GM12878 (cell line): ENCODE measurements around the gene DMPK. TPM values are rescaled to one million over a fixed set of nuclear protein-coding genes. Genes with fewer than 3 reads are reported as not detected.

ENCODE experiments used
- ATAC-seq: fragments of 200-7000 bp; cut with Tn5 transposase; 3 replicates; pipeline ENCODE4 v1.9.1; 2020; ENCODE audit warnings: mild to moderate bottlenecking, moderate library complexity
- BruUV-seq: library from RNA; stranded (reverse); fragments of 400-500 nt; replicated peaks from 2 replicates; lab custom pipeline; 2021; lab: Mats Ljungman, UMichigan
- CTCF ChIA-PET: fragments of 300-600 bp; sonication (Branson Sonifier 250); formaldehyde crosslinking; extraction: SDS; loops from one replicate; lab custom pipeline; 2021; ENCODE audit warnings: inconsistent platforms; lab: Yijun Ruan, JAX
- POLR2A ChIA-PET: fragments of 350-600 bp; formaldehyde crosslinking; extraction: SDS; loops from one replicate; lab custom pipeline; 2021; ENCODE audit warnings: inconsistent platforms; lab: Charles Lee
- RAD21 ChIA-PET: fragments of 300-600 bp; sonication (Branson Sonifier 250); formaldehyde crosslinking; loops from one replicate; lab custom pipeline; 2023; ENCODE audit warnings: antibody characterized with exemption; ENCODE audit not compliant: unreplicated experiment; lab: Charles Lee
- SMC1A ChIA-PET: fragments of 300-600 bp; sonication (Branson Sonifier 250); formaldehyde crosslinking; loops from one replicate; lab custom pipeline; 2023; ENCODE audit not compliant: unreplicated experiment, uncharacterized antibody; lab: Charles Lee
- DNase-seq: peaks from one replicate; pipeline ENCODE4 v3.0.0-alpha.2; 2011; ENCODE audit warnings: low read depth, low spot score
- FAIRE-seq: peaks from 3 replicates; lab custom pipeline; 2011; peaks lifted over from hg19 to GRCh38; lab: Jason Lieb, UNC
- H2AFZ ChIP-seq: 2 replicates; pipeline ENCODE4 v1.6.0; 2011; ENCODE audit warnings: low read depth, low read length, control low read depth; ENCODE audit not compliant: control insufficient read depth
- H3K27ac ChIP-seq: 2 replicates; pipeline ENCODE4 v1.5.1; 2011; ENCODE audit warnings: control low read depth; ENCODE audit not compliant: control insufficient read depth, insufficient read depth
- H3K27me3 ChIP-seq, 2 experiments: replicated peaks in 1 of 2; 2 replicates each; pipeline versions ENCODE4 v1.6.0 to v1.6.1; 2011; ENCODE audit warnings: low read length in 1 of 2; ENCODE audit not compliant: control insufficient read depth in 2 of 2, insufficient read depth in 2 of 2
- H3K36me3 ChIP-seq, 2 experiments: 2 replicates each; pipeline ENCODE4 v1.5.1; 2011; ENCODE audit warnings: low read length in 1 of 2; ENCODE audit not compliant: control insufficient read depth in 2 of 2, insufficient read depth in 2 of 2
- H3K4me1 ChIP-seq: 2 replicates; pipeline ENCODE4 v1.6.1; 2011; ENCODE audit warnings: mild to moderate bottlenecking, low read length, moderate library complexity, mixed read lengths; ENCODE audit not compliant: control insufficient read depth, insufficient read depth
- H3K4me2 ChIP-seq: 2 replicates; pipeline ENCODE4 v1.6.0; 2011; ENCODE audit warnings: control low read depth; ENCODE audit not compliant: control insufficient read depth, insufficient read depth
- H3K4me3 ChIP-seq: fragments of 200-600 bp; sonication (generic); 2 replicates; pipeline ENCODE4 v1.5.1; 2016
- H3K79me2 ChIP-seq: 2 replicates; pipeline ENCODE4 v1.6.0; 2011; ENCODE audit warnings: low read length; ENCODE audit not compliant: control insufficient read depth, insufficient read depth
- H3K9ac ChIP-seq: 2 replicates; pipeline ENCODE4 v1.8.0; 2011; ENCODE audit warnings: low read length, control low read depth, mixed read lengths; ENCODE audit not compliant: control insufficient read depth, insufficient read depth
- H3K9me3 ChIP-seq: replicated peaks from 3 replicates; pipeline ENCODE4 v1.5.1; 2011; ENCODE audit warnings: mild to moderate bottlenecking, low read length; ENCODE audit not compliant: control insufficient read depth, insufficient read depth
- H4K20me1 ChIP-seq: 2 replicates; pipeline ENCODE4 v1.6.0; 2011; ENCODE audit not compliant: control insufficient read depth, insufficient read depth
- BHLHE40 ChIP-seq, 2 experiments: fragments of 450-650 bp in 1 of 2; IDR thresholded peaks; 2 replicates each; pipeline ENCODE4 v1.6.1; 2011 to 2017; ENCODE audit warnings: low read depth in 2 of 2, borderline replicate concordance in 1 of 2, improper control_type of control experiment in 1 of 2, low read length in 1 of 2, mild to moderate bottlenecking in 1 of 2
- CHD1 ChIP-seq: IDR thresholded peaks from 2 replicates; pipeline ENCODE4 v1.6.1; 2012; ENCODE audit warnings: low read depth, low read length, improper control_type of control experiment
- CHD4 ChIP-seq: fragments of 200-600 bp; sonication (generic); IDR thresholded peaks from 2 replicates; pipeline ENCODE4 v1.6.1; 2016; ENCODE audit warnings: mild to moderate bottlenecking
- CREB1 ChIP-seq: IDR thresholded peaks from 2 replicates; pipeline ENCODE4 v1.6.1; 2012; ENCODE audit warnings: low read depth, mild to moderate bottlenecking, inconsistent platforms
- DPF2 ChIP-seq: fragments of 450-650 bp; IDR thresholded peaks from 2 replicates; pipeline ENCODE4 v1.6.1; 2017; ENCODE audit warnings: mild to moderate bottlenecking
- EGR1 ChIP-seq, 2 experiments: IDR thresholded peaks; 1 replicate in 1 of 2; 2 replicates in 1 of 2; pipeline ENCODE4 v1.6.1; 2011 to 2012; ENCODE audit warnings: low read depth in 2 of 2, low read length in 2 of 2, borderline replicate concordance in 1 of 2, mild to moderate bottlenecking in 1 of 2, moderate library complexity in 1 of 2
- ESRRA ChIP-seq: IDR thresholded peaks from 2 replicates; pipeline ENCODE4 v1.6.1; 2012; ENCODE audit warnings: mild to moderate bottlenecking, low read length, improper control_type of control experiment
- IKZF1 ChIP-seq: fragments of 450-650 bp; conservative IDR thresholded peaks from 2 replicates; pipeline ENCODE4 v1.6.1; 2017; ENCODE audit warnings: antibody characterized with exemption, mild to moderate bottlenecking
- LARP7 ChIP-seq: fragments of 450-650 bp; IDR thresholded peaks from 2 replicates; pipeline ENCODE4 v1.6.1; 2017; ENCODE audit warnings: mild to moderate bottlenecking
- NFYB ChIP-seq: IDR thresholded peaks from 2 replicates; pipeline ENCODE4 v1.6.1; 2011; ENCODE audit warnings: low read depth, mild to moderate bottlenecking, low read length, improper control_type of control experiment, moderate library complexity; ENCODE audit not compliant: insufficient read depth
- POLR2A ChIP-seq: IDR thresholded peaks from 2 replicates; pipeline ENCODE4 v1.6.1; 2011; ENCODE audit warnings: low read depth, mild to moderate bottlenecking, low read length
- RFX5 ChIP-seq: IDR thresholded peaks from 2 replicates; pipeline ENCODE4 v1.6.1; 2011; ENCODE audit warnings: low read depth, low read length, improper control_type of control experiment
- SMARCA5 ChIP-seq: fragments of 450-650 bp; IDR thresholded peaks from 2 replicates; pipeline ENCODE4 v1.6.1; 2017; ENCODE audit warnings: mild to moderate bottlenecking
- SMC3 ChIP-seq: IDR thresholded peaks from 2 replicates; pipeline ENCODE4 v1.6.1; 2011; ENCODE audit warnings: low read length, improper control_type of control experiment, borderline replicate concordance
- SRF ChIP-seq, 2 experiments: IDR thresholded peaks; 2 replicates each; pipeline ENCODE4 v1.6.1; 2011; ENCODE audit warnings: low read depth in 2 of 2, low read length in 2 of 2, mild to moderate bottlenecking in 1 of 2, moderate library complexity in 1 of 2
- YY1 ChIP-seq: IDR thresholded peaks from 2 replicates; pipeline ENCODE4 v1.6.1; 2011; ENCODE audit warnings: low read depth, mild to moderate bottlenecking, low read length
- ZNF207 ChIP-seq: fragments of 450-650 bp; IDR thresholded peaks from 2 replicates; pipeline ENCODE4 v1.6.1; 2014; ENCODE audit warnings: antibody characterized with exemption, mild to moderate bottlenecking, borderline replicate concordance
- ZSCAN29 ChIP-seq: fragments of 450-650 bp; IDR thresholded peaks from 2 replicates; pipeline ENCODE4 v1.6.1; 2017; ENCODE audit warnings: mild to moderate bottlenecking, moderate library complexity
- WGBS: methylation state at CpG from one replicate; pipeline ENCODE4 v1.1.6; 2016; ENCODE audit warnings: low lambda C conversion rate; ENCODE audit not compliant: insufficient replicate concordance, insufficient coverage; ENCODE audit errors: missing lambda C conversion rate; 5-methylcytosine and 5-hydroxymethylcytosine counted together
- in situ Hi-C: fragments of 300-500 bp; cut with MboI; formaldehyde crosslinking; loops from 9 replicates; pipeline ENCODE4 v1.14.3; 2018; ENCODE audit warnings: mixed read lengths
- intact Hi-C: fragments of 100-400 bp; cut with micrococcal nuclease; formaldehyde crosslinking; loops from one replicate; pipeline ENCODE4 v1.14.2; 2022; ENCODE audit not compliant: unreplicated experiment
- polyA plus RNA-seq, 11 experiments: library from polyadenylated mRNA; depleted of rRNA in 4 of 11; unstranded in 6 of 11; stranded (reverse) in 5 of 11; fragments of >200 nt; fragmentation: Nextera tagmentation in 4 of 11; fragmentation: Illumina TruSeq in 1 of 11; extraction: Ambion mirVana in 4 of 11; extraction: Trizol in 1 of 11; gene quantifications; 1 replicate in 1 of 11; 2 replicates in 10 of 11; pipeline versions ENCODE4 v1.2.1 to v1.2.3, GENCODE V29; 2011 to 2016; ENCODE audit warnings: inconsistent platforms in 2 of 11, missing spikeins in 2 of 11, low read depth in 1 of 11
- total RNA-seq, 4 experiments: library from RNA; depleted of rRNA in 3 of 4; stranded (reverse); fragments of >200 nt in 3 of 4; fragmentation: Illumina TruSeq in 1 of 4; extraction: Trizol in 1 of 4; gene quantifications; 2 replicates each; pipeline versions ENCODE4 v1.2.1 to v1.2.3, GENCODE V29; 2013 to 2021
- TF ChIP-seq, protein P1 (sequence below): fragments of 450-650 bp; IDR thresholded peaks from 2 replicates; pipeline ENCODE4 v1.6.1; 2017; ENCODE audit warnings: mild to moderate bottlenecking, moderate library complexity

The DMPK gene
- total and polyA plus RNA-seq, 10 of the 15 experiments (the other 5 are each of a cell fraction or from before 2014, with no cell fraction given): 0.60 to 33.6 (median 5.2) TPM

DNA sequence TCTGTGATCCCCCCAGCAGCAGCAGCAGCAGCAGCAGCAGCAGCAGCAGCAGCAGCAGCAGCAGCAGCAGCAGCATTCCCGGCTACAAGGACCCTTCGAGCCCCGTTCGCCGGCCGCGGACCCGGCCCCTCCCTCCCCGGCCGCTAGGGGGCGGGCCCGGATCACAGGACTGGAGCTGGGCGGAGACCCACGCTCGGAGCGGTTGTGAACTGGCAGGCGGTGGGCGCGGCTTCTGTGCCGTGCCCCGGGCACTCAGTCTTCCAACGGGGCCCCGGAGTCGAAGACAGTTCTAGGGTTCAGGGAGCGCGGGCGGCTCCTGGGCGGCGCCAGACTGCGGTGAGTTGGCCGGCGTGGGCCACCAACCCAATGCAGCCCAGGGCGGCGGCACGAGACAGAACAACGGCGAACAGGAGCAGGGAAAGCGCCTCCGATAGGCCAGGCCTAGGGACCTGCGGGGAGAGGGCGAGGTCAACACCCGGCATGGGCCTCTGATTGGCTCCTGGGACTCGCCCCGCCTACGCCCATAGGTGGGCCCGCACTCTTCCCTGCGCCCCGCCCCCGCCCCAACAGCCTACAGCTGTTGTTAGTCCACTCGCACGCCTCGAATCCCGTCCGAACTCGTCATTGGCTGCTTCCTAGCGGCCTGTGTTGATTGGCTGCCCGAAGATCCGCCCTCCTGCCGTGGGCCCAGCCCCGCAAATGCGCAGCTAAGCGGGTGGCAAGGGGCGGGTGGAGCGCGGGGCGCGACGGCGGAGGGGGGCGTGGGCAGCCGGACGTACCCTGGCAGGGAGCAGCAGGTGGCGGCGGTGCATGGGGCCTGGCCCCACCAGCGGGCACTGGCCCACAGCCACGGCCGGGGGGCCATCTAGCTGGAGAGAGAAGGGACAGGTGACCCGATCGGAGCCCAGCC, 11.8 kb downstream of the DMPK start:
- in situ Hi-C loops (no loop called here), intact Hi-C loops (loop anchor here (2.0 kb wide), 1 partner anchor 28 kb away; no protein-coding TSS in a partner anchor)
- no TSS peak for BruUV-seq
- FAIRE-seq (peak; percentile 98), DNase-seq (peak; percentile 76), ATAC-seq (peak; percentile 82)
- ChIA-PET RAD21 (interaction anchor here (0.5 to 3.6 kb wide), 21 partner anchors 9 to 732 kb away, joined by 3 to 63 read pairs (median 5); partner anchors contain the start of genes DMWD, FBXO46, FOXA3 and IRF2BP1), SMC1A (interaction anchor here (0.9 to 3.2 kb wide), 6 partner anchors 9 to 92 kb away, joined by 3 to 24 read pairs (median 6); partner anchors contain the start of genes DMWD and SYMPK), CTCF (interaction anchor here (0.6 to 4.5 kb wide), 25 partner anchors 9 to 331 kb away, joined by 3 to 110 read pairs (median 6); partner anchors contain the start of genes CCDC61, DMWD, FBXO46 and FOXA3), POLR2A (interaction anchor here (0.6 to 3.3 kb wide), 20 partner anchors 9 to 594 kb away, joined by 3 to 28 read pairs (median 9); partner anchors contain the start of genes DMWD, FBXO46, IRF2BP1 and QPCTL)
- Histone ChIP-seq H3K27ac (peak overlapping the region; percentile 67; the same call in 1 of the 2 replicates), H3K4me3 (peak overlapping the region; percentile 78), H3K4me2 (peak overlapping the region; percentile 98), H3K9ac (peak overlapping the region; percentile 61; the same call in 1 of the 2 replicates), H3K4me1 (peaks cover 4% of the 10 kb centered on the region), H4K20me1 (no peaks in the 10 kb centered on the region), H3K27me3 (no peaks in the 10 kb centered on the region), H3K79me2 (no peaks in the 10 kb centered on the region; the same call in 1 of the 2 replicates), H3K9me3 (no peaks in the 10 kb centered on the region), H2AFZ (peak overlapping the region; percentile 78), H3K36me3 (no peaks in the 10 kb centered on the region)
- 3% methylated on average over 53 of the region's 79 CpGs for WGBS
- TF ChIP-seq RFX5 (peak; percentile 52), CHD1 (no peak), CREB1 (peak; percentile 70), LARP7 (peak; percentile 50), ZSCAN29 (no peak), BHLHE40 (IDR thresholded peaks at IDR 0.05; ENCODE audit: borderline replicate concordance in 1 of 2, low read depth in 2 of 2, low read length in 1 of 2) (peak; percentile 78 to 95; a peak in 3 of 4 replicates), DPF2 (0 out of 2 replicates have a peak, but pooled peaks have one; percentile 43), SMARCA5 (peak; percentile 64; the same call in 1 of the 2 replicates), ZNF207 (peak; percentile 14; the same call in 1 of the 2 replicates), YY1 (peak; percentile 22; the same call in 1 of the 2 replicates), CHD4 (no peak), SRF (IDR thresholded peaks at IDR 0.05; ENCODE audit: low read depth in 2 of 2, low read length in 2 of 2) (peak in 1 of 2 experiments; percentile 55; a peak in 2 of 4 replicates), ESRRA (no peak), EGR1 (IDR thresholded peaks at IDR 0.05; ENCODE audit: borderline replicate concordance in 1 of 2, low read depth in 2 of 2, low read length in 2 of 2) (peak in 1 of 2 experiments; percentile 77; a peak in 2 of 3 replicates), POLR2A (peak; percentile 65; the same call in 1 of the 2 replicates), SMC3 (peak; percentile 39; the same call in 1 of the 2 replicates), IKZF1 (peak; percentile 59), NFYB (peak; percentile 95)
- TF ChIP-seq, protein P1, sequence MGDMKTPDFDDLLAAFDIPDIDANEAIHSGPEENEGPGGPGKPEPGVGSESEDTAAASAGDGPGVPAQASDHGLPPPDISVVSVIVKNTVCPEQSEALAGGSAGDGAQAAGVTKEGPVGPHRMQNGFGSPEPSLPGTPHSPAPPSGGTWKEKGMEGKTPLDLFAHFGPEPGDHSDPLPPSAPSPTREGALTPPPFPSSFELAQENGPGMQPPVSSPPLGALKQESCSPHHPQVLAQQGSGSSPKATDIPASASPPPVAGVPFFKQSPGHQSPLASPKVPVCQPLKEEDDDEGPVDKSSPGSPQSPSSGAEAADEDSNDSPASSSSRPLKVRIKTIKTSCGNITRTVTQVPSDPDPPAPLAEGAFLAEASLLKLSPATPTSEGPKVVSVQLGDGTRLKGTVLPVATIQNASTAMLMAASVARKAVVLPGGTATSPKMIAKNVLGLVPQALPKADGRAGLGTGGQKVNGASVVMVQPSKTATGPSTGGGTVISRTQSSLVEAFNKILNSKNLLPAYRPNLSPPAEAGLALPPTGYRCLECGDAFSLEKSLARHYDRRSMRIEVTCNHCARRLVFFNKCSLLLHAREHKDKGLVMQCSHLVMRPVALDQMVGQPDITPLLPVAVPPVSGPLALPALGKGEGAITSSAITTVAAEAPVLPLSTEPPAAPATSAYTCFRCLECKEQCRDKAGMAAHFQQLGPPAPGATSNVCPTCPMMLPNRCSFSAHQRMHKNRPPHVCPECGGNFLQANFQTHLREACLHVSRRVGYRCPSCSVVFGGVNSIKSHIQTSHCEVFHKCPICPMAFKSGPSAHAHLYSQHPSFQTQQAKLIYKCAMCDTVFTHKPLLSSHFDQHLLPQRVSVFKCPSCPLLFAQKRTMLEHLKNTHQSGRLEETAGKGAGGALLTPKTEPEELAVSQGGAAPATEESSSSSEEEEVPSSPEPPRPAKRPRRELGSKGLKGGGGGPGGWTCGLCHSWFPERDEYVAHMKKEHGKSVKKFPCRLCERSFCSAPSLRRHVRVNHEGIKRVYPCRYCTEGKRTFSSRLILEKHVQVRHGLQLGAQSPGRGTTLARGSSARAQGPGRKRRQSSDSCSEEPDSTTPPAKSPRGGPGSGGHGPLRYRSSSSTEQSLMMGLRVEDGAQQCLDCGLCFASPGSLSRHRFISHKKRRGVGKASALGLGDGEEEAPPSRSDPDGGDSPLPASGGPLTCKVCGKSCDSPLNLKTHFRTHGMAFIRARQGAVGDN: 0 out of 2 replicates have a peak, but pooled peaks have one; percentile 39
